WERI-Rb-1 (cell line): ENCODE results near the gene ITGAD.

Experiments
- DNase-seq: peaks from one replicate; pipeline ENCODE4 v3.0.0-alpha.2; 2020
- H3K27ac ChIP-seq: fragments of 250-450 bp; sonication (Bioruptor Pico); 2 replicates; pipeline ENCODE4 v1.5.1; 2020; ENCODE audit warnings: mild to moderate bottlenecking, moderate library complexity
- H3K27me3 ChIP-seq: fragments of 250-450 bp; sonication (Bioruptor Pico); 2 replicates; pipeline ENCODE4 v1.5.1; 2021; ENCODE audit warnings: mild to moderate bottlenecking, low read depth, moderate library complexity; ENCODE audit not compliant: insufficient read depth, severe bottlenecking
- H3K36me3 ChIP-seq: fragments of 250-450 bp; sonication (Bioruptor Pico); 2 replicates; pipeline ENCODE4 v1.5.1; 2020; ENCODE audit warnings: mild to moderate bottlenecking, moderate library complexity
- H3K4me3 ChIP-seq: 2 replicates; pipeline ENCODE4 v1.5.1; 2011; ENCODE audit warnings: low read depth, mild to moderate bottlenecking, control low read depth, low read length
- H3K9me3 ChIP-seq: fragments of 250-450 bp; sonication (Bioruptor Pico); 2 replicates; pipeline ENCODE4 v1.5.1; 2021; ENCODE audit warnings: mild to moderate bottlenecking, moderate library complexity; ENCODE audit not compliant: severe bottlenecking
- TF ChIP-seq, protein P1 (sequence below): IDR thresholded peaks from 2 replicates; pipeline ENCODE4 v1.5.1; 2011; ENCODE audit warnings: low read depth, mild to moderate bottlenecking, control low read depth, inconsistent platforms, low read length

The ITGAD gene

DNA sequence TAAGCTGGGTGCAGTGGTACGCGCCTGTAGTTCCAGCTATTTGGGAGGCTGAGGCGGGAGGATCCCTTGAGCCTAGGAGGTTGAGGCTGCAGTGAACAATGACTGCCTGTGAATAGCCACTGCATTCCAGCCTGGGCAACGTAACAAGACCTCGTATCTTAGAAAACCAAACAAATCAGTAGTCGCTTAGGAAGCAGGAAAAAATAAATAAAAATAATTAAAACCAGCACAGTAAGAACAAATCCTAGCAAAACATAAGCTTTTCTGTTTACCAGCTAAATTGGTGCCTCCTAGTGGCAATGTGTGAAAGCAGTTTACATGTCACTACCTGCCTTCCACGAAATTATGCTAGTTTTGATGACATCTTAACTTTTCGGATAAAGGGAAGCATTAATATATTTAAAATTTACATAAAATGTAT is 67.5 kb downstream of the ITGAD start:
- DNase-seq: no peak
- Histone ChIP-seq H3K27ac (peak overlapping the region; percentile 83), H3K36me3 (peaks cover 24% of the 10 kb centered on the region)

DNA sequence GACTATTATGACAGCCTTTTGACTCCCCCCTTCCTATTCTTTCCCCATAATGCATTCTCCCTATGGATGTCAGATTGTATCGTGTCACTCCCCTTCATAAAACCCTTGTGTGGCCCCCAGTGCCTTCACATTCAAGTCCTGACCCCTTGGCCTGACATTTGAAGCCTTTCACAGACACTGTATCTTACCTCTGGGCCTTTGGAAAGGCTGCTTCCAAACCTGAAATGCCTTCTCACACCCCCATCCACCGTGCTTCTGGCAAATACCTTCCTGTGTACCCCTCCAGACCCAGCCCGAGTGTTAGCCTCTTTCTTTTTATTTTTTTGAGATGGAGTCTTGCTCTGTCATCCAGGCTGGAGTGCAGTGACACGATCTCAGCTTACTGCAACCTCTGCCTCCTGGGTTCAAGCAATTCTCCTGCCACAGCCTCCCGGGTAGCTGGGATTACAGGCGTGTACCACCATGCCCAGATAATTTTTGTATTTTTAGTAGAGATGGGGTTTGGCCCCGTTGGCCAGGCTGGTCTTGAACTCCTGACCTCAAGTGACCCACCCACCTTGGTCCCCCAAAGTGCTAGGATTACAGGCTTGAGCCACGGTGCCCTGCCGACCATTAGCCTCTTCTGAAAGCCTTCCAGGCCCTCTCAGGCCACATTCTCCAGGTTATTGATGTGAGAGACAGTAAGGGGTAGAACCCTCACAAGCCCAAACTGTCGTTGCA is 68.2 kb downstream of the ITGAD start:
- no peak overlapping the region for H3K4me3 ChIP-seq
- TF ChIP-seq, protein P1, sequence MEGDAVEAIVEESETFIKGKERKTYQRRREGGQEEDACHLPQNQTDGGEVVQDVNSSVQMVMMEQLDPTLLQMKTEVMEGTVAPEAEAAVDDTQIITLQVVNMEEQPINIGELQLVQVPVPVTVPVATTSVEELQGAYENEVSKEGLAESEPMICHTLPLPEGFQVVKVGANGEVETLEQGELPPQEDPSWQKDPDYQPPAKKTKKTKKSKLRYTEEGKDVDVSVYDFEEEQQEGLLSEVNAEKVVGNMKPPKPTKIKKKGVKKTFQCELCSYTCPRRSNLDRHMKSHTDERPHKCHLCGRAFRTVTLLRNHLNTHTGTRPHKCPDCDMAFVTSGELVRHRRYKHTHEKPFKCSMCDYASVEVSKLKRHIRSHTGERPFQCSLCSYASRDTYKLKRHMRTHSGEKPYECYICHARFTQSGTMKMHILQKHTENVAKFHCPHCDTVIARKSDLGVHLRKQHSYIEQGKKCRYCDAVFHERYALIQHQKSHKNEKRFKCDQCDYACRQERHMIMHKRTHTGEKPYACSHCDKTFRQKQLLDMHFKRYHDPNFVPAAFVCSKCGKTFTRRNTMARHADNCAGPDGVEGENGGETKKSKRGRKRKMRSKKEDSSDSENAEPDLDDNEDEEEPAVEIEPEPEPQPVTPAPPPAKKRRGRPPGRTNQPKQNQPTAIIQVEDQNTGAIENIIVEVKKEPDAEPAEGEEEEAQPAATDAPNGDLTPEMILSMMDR: no peak
- DNase-seq: no peak
- no peak overlapping the region for H3K27ac ChIP-seq
- H3K36me3 ChIP-seq: peaks cover 26% of the 10 kb centered on the region
- no peaks in the 10 kb centered on the region for H3K27me3 ChIP-seq
- no peaks in the 10 kb centered on the region for H3K9me3 ChIP-seq

More for the DNA sequence above, 67.5 kb downstream of the ITGAD start:
- Histone ChIP-seq H3K4me3 (peak overlapping the region; percentile 72), H3K27me3 (no peaks in the 10 kb centered on the region), H3K9me3 (no peaks in the 10 kb centered on the region)
- TF ChIP-seq, protein P1: peak; percentile 48

DNA sequence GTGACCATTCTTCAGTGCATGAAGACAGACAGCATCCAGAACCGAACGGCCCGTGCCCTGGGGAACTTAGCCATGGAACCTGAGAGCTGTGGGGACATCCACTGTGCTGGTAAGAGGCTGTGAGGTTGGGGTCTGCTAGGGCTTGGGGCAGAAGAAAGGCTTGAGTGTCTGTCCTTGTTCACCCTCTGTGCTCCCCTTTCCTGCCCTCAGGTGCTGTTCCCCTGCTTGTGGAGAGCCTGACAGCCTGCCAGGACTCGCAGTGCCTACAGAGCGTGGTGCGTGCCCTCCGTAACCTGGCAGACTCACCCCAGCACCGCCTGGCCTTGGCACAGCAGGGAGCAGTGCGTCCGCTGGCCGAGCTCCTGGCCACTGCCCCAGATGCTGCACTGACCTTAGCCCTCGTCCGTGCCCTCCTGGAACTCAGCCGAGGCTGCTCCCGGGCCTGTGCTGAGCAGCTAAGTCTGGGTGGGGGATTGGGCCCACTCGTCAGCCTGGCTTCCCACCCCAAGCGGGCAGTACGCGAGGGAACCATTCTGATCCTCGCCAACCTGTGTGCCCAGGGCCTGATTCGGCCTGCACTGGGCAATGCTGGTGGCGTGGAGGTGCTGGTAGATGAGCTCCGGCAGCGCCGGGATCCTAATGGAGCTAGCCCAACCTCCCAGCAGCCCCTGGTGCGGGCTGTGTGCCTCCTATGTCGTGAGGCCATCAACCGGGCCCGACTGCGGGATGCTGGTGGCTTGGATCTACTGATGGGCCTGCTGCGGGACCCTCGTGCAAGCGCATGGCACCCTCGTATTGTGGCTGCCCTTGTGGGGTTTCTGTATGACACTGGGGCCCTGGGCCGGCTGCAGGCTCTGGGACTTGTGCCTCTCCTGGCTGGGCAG is 69.0 kb downstream of the ITGAD start:
- Histone ChIP-seq H3K36me3 (peaks cover 26% of the 10 kb centered on the region), H3K9me3 (no peaks in the 10 kb centered on the region), H3K27ac (no peak overlapping the region), H3K27me3 (no peaks in the 10 kb centered on the region), H3K4me3 (no peak overlapping the region)
- TF ChIP-seq, protein P1: no peak
- no peak for DNase-seq

DNA sequence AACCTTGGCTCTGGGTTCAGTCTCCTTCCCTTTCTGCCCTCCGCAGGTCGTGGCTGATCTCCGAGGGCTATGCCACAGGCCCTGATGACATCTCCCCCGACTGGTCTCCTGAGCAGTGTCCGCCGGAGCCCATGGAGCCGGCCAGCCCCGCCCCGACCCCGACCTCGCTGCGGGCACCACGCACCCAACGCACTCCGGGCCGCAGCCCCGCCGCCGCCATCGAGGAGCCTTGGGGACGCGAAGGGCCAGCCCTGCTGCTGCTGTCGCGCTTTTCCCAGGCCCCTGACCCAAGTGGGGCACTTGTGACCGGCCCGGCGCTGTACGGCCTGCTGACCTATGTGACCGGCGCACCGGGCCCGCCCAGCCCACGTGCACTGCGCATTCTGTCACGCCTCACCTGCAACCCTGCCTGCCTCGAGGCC is 71.2 kb downstream of the ITGAD start:
- H3K36me3 ChIP-seq: peaks cover 20% of the 10 kb centered on the region
- no peak overlapping the region for H3K4me3 ChIP-seq
- H3K9me3 ChIP-seq: no peaks in the 10 kb centered on the region
- H3K27ac ChIP-seq: no peak overlapping the region
- H3K27me3 ChIP-seq: no peaks in the 10 kb centered on the region
- TF ChIP-seq, protein P1: no peak
- DNase-seq: no peak

DNA sequence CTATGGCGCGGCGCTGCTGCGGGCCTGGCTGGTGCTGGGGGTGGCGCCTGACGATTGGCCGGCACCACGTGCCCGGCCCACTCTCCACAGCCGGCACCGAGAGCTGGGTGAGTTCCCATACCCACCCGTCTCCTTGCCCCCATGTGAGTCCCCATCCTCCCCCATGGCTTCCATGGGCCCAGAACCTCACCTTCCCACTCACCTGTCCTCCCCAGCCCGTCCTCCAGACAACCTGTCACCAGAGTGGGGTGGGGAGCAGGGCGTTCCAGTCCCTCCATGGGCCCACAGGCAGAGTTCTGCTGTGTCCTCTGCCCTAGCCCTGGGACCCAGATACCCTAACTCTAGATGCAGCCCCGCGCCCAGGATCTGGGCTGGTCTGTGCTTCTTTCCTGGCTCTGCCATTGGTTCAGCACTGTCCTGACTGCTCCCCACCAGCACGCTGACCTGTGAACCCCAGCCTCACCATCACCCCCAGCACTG is 71.7 kb downstream of the ITGAD start:
- H3K27ac ChIP-seq: no peak overlapping the region
- TF ChIP-seq, protein P1: no peak
- peaks cover 20% of the 10 kb centered on the region for H3K36me3 ChIP-seq
- H3K4me3 ChIP-seq: no peak overlapping the region
- DNase-seq: no peak
- H3K27me3 ChIP-seq: no peaks in the 10 kb centered on the region
- H3K9me3 ChIP-seq: no peaks in the 10 kb centered on the region
